Lower leg skin (tissue), 4 donors: ENCODE data around the gene EID2. TPM values are rescaled to one million over a fixed set of nuclear protein-coding genes. Genes with fewer than 3 reads are reported as not detected.

Experiments
- DNase-seq, 2 donors: peaks; one replicate each; pipeline ENCODE4 v3.0.0-alpha.2; 2019; ENCODE audit warnings: low spot score in 2 of 2
- H3K4me3 ChIP-seq: fragments of 200-600 bp; sonication (generic); 2 replicates; pipeline ENCODE4 v1.5.1; 2017; ENCODE audit warnings: mild to moderate bottlenecking, low read depth; ENCODE audit not compliant: poor library complexity, severe bottlenecking
- POLR2A ChIP-seq, 2 donors: fragments of 450-650 bp; IDR thresholded peaks; one replicate each; pipeline ENCODE4 v1.6.1; 2016 to 2017; ENCODE audit warnings: antibody characterized with exemption in 2 of 2, mild to moderate bottlenecking in 1 of 2, moderate library complexity in 1 of 2
- WGBS, 2 donors: methylation state at CpG; one replicate each; pipeline ENCODE4 v1.1.5; 2018; 5-methylcytosine and 5-hydroxymethylcytosine counted together
- intact Hi-C: fragments of 100-400 bp; cut with DNase I; formaldehyde crosslinking; loops from one replicate; pipeline ENCODE4 v1.15.0; 2023; ENCODE audit warnings: low total_unique reads
- total RNA-seq, 4 donors: library from RNA; depleted of rRNA; stranded (reverse); fragments of >200 nt; gene quantifications; one replicate each; pipeline ENCODE4 v1.1.0, GENCODE V29; 2016
- TF ChIP-seq, protein P1 (sequence below), 3 donors: fragments of 450-650 bp; IDR thresholded peaks; one replicate each; pipeline ENCODE4 v1.5.1; 2016; ENCODE audit warnings: antibody characterized with exemption in 3 of 3, mild to moderate bottlenecking in 3 of 3, moderate library complexity in 2 of 3

EID2 gene
- total RNA-seq, 4 donors from 2014 or later, result 12.4 to 19.0 (median 14.3) TPM

DNA sequence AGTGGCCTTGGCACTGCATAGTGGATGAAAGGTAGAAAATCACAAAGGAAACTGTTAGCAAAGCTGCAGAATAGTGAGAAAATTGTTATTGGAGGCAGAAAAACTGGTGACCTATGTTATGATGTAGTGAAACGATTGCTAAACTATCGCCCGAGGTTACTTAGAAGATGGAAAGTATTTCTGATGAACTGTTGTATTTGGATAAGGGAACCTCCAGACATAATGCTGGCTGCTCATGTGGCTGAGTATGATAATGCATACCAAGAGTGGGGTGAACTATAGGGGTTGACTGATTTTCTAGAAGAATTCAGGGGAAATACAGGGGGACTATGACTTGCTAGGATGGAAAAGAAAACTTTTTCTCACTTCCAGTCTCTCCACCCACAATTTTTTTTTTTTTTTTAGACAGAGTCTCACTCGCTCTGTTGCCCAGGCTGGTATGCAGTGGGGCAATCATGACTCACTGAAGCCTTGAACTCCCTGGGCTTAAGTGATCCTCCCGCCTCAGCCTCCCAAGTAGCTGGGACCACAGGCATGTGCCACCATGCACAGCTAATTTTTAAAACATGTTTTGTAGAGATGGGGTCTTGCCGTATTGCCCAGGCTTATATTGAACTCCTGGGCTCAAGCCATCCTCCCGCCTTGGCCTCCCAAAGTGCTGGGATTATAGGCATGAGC is 4.4 kb upstream of the EID2 start:
- WGBS, 2 donors, result 73 to 77% methylated on average over 7 of the region's 7 CpGs
- no peak for TF ChIP-seq POLR2A (IDR thresholded peaks at IDR 0.05)
- TF ChIP-seq, protein P1, sequence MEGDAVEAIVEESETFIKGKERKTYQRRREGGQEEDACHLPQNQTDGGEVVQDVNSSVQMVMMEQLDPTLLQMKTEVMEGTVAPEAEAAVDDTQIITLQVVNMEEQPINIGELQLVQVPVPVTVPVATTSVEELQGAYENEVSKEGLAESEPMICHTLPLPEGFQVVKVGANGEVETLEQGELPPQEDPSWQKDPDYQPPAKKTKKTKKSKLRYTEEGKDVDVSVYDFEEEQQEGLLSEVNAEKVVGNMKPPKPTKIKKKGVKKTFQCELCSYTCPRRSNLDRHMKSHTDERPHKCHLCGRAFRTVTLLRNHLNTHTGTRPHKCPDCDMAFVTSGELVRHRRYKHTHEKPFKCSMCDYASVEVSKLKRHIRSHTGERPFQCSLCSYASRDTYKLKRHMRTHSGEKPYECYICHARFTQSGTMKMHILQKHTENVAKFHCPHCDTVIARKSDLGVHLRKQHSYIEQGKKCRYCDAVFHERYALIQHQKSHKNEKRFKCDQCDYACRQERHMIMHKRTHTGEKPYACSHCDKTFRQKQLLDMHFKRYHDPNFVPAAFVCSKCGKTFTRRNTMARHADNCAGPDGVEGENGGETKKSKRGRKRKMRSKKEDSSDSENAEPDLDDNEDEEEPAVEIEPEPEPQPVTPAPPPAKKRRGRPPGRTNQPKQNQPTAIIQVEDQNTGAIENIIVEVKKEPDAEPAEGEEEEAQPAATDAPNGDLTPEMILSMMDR (IDR thresholded peaks at IDR 0.05), result no peak

DNA sequence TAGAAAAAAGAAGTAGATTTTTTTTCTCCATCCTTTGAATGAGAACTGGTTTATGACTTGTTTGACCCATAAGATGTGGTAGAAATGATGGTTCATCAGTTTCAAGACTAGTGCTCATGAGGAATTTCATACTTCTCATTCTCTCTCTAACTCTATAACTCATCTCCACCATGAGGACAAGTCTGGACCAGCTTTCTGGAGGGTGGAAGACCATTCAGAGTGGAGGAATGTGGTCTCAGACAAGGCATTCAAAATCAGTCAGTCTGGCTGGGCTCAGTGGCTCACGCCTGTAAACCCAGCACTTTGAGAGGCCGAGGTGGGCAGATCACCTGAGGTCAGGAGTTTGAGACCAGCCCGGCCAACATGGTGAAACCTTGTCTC is 3.5 kb upstream of the EID2 start:
- 73 to 80% methylated on average over 3 of the region's 3 CpGs for WGBS, 2 donors
- no peak for DNase-seq
- TF ChIP-seq, protein P1 (IDR thresholded peaks at IDR 0.05), result no peak
- no peak for TF ChIP-seq POLR2A (IDR thresholded peaks at IDR 0.05)
- intact Hi-C loops, result no loop called here
- H3K4me3 ChIP-seq, result no peak overlapping the region

More for the DNA sequence above, 4.4 kb upstream of the EID2 start:
- DNase-seq, result no peak
- intact Hi-C loops, result no loop called here
- H3K4me3 ChIP-seq, result no peak overlapping the region

DNA sequence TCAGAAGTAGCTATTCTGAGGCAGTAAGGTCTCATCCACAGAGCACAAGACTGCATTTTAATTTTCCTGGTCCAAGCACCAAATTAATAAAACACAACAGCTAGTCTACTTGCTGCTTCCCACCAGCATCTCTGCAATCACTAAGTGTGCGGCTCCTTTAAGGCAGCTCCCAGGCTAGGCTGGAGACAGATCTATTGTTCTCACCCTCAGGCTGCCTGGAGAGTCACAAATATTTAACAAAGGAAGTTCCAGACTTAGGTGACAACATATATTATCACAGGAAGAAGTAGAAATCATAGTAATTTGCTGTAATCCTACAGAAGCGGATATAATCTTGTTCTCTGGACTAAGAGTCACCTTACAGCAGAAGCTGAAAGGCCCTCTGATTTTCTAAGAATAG is 2.2 kb upstream of the EID2 start:
- intact Hi-C loops, result no loop called here
- TF ChIP-seq, protein P1 (IDR thresholded peaks at IDR 0.05), result no peak
- no peak for TF ChIP-seq POLR2A (IDR thresholded peaks at IDR 0.05)
- 64 to 77% methylated on average over 2 of the region's 2 CpGs for WGBS, 2 donors
- no peak overlapping the region for H3K4me3 ChIP-seq
- DNase-seq, result no peak

DNA sequence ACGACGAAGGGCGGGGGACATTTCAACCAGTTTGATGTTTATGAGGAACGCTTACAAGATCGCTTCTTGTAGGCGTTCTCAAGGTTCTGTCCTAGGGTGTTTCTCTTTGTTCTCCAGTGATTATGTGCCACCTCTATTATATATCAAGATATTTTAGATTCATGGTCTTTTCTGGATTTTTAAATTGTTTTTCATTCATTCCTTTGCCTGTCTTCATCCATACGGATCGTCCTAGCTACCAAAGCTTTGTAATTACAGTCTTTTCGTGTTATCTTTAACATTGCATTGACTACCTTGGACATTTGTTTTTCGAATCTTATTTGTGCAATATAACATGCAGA is 342 bp upstream of the EID2 start:
- no peak overlapping the region for H3K4me3 ChIP-seq
- 4 to 7% methylated on average over 10 of the region's 10 CpGs for WGBS, 2 donors
- TF ChIP-seq POLR2A (IDR thresholded peaks at IDR 0.05), result no peak
- TF ChIP-seq, protein P1 (IDR thresholded peaks at IDR 0.05), result no peak
- DNase-seq, result no peak
- intact Hi-C loops, result no loop called here

DNA sequence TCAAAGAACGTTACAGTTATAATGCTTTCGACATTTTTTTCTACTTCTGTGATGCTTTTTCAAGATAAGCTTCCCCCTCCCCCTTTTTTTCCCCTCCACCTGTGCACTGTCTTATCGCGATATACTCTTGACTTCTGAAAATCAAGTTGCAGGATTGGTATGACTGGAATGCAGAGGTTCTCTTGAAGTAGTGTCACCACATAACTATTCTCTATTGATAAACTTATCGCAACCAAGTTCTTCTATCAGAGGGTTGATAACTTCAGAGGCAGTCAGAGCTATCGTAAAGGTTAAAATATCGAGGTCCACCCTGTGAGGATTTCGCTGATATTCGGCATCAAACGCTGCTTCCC is 820 bp downstream of the EID2 start:
- no peak for DNase-seq
- peak overlapping the region; percentile 72 for H3K4me3 ChIP-seq
- TF ChIP-seq, protein P1 (IDR thresholded peaks at IDR 0.05), result no peak
- no peak for TF ChIP-seq POLR2A (IDR thresholded peaks at IDR 0.05)
- 3 to 4% methylated on average over 10 of the region's 10 CpGs for WGBS, 2 donors
- intact Hi-C loops, result loop anchor here (10.0 kb wide), 1 partner anchor 94 kb away; the partner anchor contains the start of gene SUPT5H

DNA sequence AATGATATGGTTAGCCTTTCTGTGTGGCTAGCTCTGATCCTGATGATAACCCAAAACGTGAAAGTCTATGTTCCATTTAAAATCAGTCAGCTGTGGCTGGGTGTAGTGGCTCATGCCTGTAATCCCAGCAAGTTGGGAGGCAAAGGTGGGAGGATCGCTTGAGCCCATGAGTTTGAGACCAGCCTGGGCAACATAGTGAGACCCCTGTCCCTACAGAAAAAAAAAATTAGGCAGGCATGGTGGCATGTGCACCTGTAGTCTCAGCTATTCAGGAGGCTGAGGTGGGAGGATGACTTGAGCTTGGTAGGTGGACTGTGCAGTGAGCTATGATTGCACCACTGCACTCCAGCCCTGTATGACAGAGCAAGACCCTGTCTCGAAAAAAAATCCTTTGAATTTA is 6.2 kb downstream of the EID2 start:
- DNase-seq, result no peak
- 68% methylated on average over 3 of the region's 3 CpGs for WGBS, 2 donors
- TF ChIP-seq POLR2A (IDR thresholded peaks at IDR 0.05), result no peak
- no peak overlapping the region for H3K4me3 ChIP-seq
- intact Hi-C loops, result loop anchor here (10.0 kb wide), 1 partner anchor 89 kb away; the partner anchor contains the start of gene SUPT5H
